Aorta (tissue), 5 donors: ENCODE data around the gene WNT7B. TPM values are rescaled to one million over a fixed set of nuclear protein-coding genes. Genes with fewer than 3 reads are reported as not detected.

Experiments used
- ATAC-seq: fragments of 200-7000 bp; cut with Tn5 transposase; one replicate; pipeline ENCODE4 v1.9.1; 2022; ENCODE audit warnings: moderate library complexity; ENCODE audit not compliant: low FRiP score
- DNase-seq, 2 donors: peaks; one replicate each; pipeline ENCODE4 v3.0.0-alpha.2; 2020
- H3K27ac ChIP-seq, 2 donors: one replicate each; pipeline ENCODE4 v1.5.1; 2013; ENCODE audit warnings: low read length in 2 of 2, mild to moderate bottlenecking in 2 of 2, moderate library complexity in 2 of 2, control low read depth in 1 of 2, inconsistent platforms in 1 of 2, low read depth in 1 of 2
- H3K27me3 ChIP-seq, 2 donors: one replicate each; pipeline ENCODE4 v1.6.1; 2013; ENCODE audit warnings: control low read depth in 1 of 2, low read length in 1 of 2, mild to moderate bottlenecking in 1 of 2, moderate library complexity in 1 of 2; ENCODE audit not compliant: insufficient read depth in 2 of 2, control insufficient read depth in 1 of 2
- H3K36me3 ChIP-seq, 2 donors: one replicate each; pipeline ENCODE4 v1.6.1; 2013; ENCODE audit warnings: control low read depth in 1 of 2, low read length in 1 of 2, mild to moderate bottlenecking in 1 of 2; ENCODE audit not compliant: insufficient read depth in 2 of 2, control insufficient read depth in 1 of 2
- H3K4me1 ChIP-seq, 2 donors: one replicate each; pipeline ENCODE4 v1.6.1; 2013; ENCODE audit warnings: low read length in 2 of 2, control low read depth in 1 of 2, mild to moderate bottlenecking in 1 of 2, moderate library complexity in 1 of 2; ENCODE audit not compliant: insufficient read depth in 2 of 2, control insufficient read depth in 1 of 2
- H3K4me3 ChIP-seq, 2 donors: one replicate each; pipeline ENCODE4 v1.5.1; 2013; ENCODE audit warnings: low read length in 2 of 2, control low read depth in 1 of 2, mild to moderate bottlenecking in 1 of 2
- H3K9me3 ChIP-seq: one replicate; pipeline ENCODE4 v1.6.1; 2013; ENCODE audit warnings: mild to moderate bottlenecking, low read length; ENCODE audit not compliant: control insufficient read depth
- WGBS, 2 donors: extraction: QIAGEN DNeasy Blood & Tissue Kit; methylation state at CpG; one replicate each; pipeline ENCODE4 v1.1.7; 2013; 5-methylcytosine and 5-hydroxymethylcytosine counted together
- intact Hi-C, 2 donors: fragments of 100-400 bp; cut with DNase I; formaldehyde crosslinking; loops; one replicate each; pipeline versions ENCODE4 v1.14.2 to v1.15.0; 2022
- polyA plus RNA-seq, 2 donors: library from polyadenylated mRNA; stranded (reverse); fragments of 200-250 nt; gene quantifications; one replicate each; pipeline ENCODE4 v1.2.3, GENCODE V29; 2013
- total RNA-seq, 2 donors: library from RNA; stranded (reverse); fragmentation: NEBNext Ultra II Directional; extraction: Animal tissue kit (Norgen Biotek cat#: 25700); gene quantifications; one replicate each; pipeline ENCODE4 v1.2.1, GENCODE V29; 2021
- donor health status: healthy with polysubstance abuse.
- donor health status: Bipolar disorder and iron deficiency.
- donor health status: DM: no; HTN: no; CAD: no.
- donor health status: DM: no; HTN: no; CAD: no.
- donor health status: DM: yes; HTN: yes; CAD: no.

Gene WNT7B
- total and polyA plus RNA-seq, 4 donors = not detected

GRCh38 chr22:45948081-45948648 lies 28.8 kb downstream of the WNT7B start:
- no peaks in the 10 kb centered on the region for H3K9me3 ChIP-seq
- ATAC-seq = no peak
- no peaks in the 10 kb centered on the region for H3K36me3 ChIP-seq
- 86 to 89% methylated on average over 19 to 21 of the region's 21 CpGs for WGBS, 2 donors
- no peak overlapping the region for H3K27ac ChIP-seq
- intact Hi-C loops = no loop called here
- no peak overlapping the region for H3K4me3 ChIP-seq
- no peak for DNase-seq
- H3K4me1 ChIP-seq = no peaks in the 10 kb centered on the region
- no peaks in the 10 kb centered on the region for H3K27me3 ChIP-seq

- no peaks in the 10 kb centered on the region for H3K9me3 ChIP-seq
- no peak overlapping the region for H3K27ac ChIP-seq
- no peak for ATAC-seq
- no peaks in the 10 kb centered on the region for H3K27me3 ChIP-seq
- intact Hi-C loops = no loop called here
- no peak for DNase-seq
- no peaks in the 10 kb centered on the region for H3K4me1 ChIP-seq
- H3K36me3 ChIP-seq = no peaks in the 10 kb centered on the region
- WGBS, 2 donors = 78 to 80% methylated on average over 17 of the region's 17 CpGs
- no peak overlapping the region for H3K4me3 ChIP-seq
Observed at GRCh38 chr22:45946805-45947600, 30.0 kb downstream of the WNT7B start.

DNA sequence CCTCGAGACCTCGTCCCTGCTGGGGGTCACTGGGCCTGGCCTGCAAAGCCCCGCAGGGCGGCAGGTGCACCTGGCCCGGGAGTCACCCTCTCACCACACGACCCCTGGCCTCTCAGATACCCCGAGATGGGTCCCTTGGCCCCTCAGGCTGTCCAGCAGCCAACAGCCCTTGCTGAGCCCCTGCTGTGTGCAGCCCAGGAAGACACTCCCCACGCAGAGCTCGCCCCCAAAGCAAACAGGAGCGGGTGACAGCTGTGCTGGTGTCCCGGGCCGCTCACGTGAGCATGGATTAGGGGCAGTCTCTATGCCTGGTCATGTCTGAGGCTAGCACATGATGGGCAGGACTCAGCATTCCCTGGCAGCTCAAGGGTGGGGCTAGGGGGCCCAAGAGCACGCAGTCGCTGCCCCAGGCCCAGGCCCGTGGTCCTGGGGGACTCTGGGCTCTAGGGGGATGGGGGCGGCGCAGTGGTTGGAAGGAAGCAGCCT lies 31.3 kb downstream of the WNT7B start:
- WGBS, 2 donors = 92 to 93% methylated on average over 18 of the region's 18 CpGs
- DNase-seq = no peak
- Histone ChIP-seq H3K36me3 (no peaks in the 10 kb centered on the region), H3K27ac (no peak overlapping the region), H3K4me3 (no peak overlapping the region), H3K4me1 (no peaks in the 10 kb centered on the region), H3K9me3 (no peaks in the 10 kb centered on the region), H3K27me3 (no peaks in the 10 kb centered on the region)
- intact Hi-C loops = no loop called here
- ATAC-seq = no peak

- no peak for DNase-seq
- Histone ChIP-seq H3K4me1 (no peaks in the 10 kb centered on the region), H3K27ac (no peak overlapping the region), H3K4me3 (no peak overlapping the region), H3K36me3 (no peaks in the 10 kb centered on the region), H3K27me3 (no peaks in the 10 kb centered on the region), H3K9me3 (no peaks in the 10 kb centered on the region)
- no peak for ATAC-seq
- intact Hi-C loops = no loop called here
- 91 to 93% methylated on average over 32 of the region's 32 CpGs for WGBS, 2 donors
Observed at GRCh38 chr22:45942787-45943493, 34.0 kb downstream of the WNT7B start.

- Histone ChIP-seq H3K4me1 (no peaks in the 10 kb centered on the region), H3K36me3 (no peaks in the 10 kb centered on the region), H3K4me3 (no peak overlapping the region), H3K9me3 (no peaks in the 10 kb centered on the region), H3K27ac (no peak overlapping the region), H3K27me3 (no peaks in the 10 kb centered on the region)
- DNase-seq (no peak), ATAC-seq (no peak)
- intact Hi-C loops = no loop called here
- 93 to 95% methylated on average over 9 of the region's 9 CpGs for WGBS, 2 donors
Observed at GRCh38 chr22:45942344-45942743, 34.6 kb downstream of the WNT7B start.

- WGBS, 2 donors = 95 to 97% methylated on average over 3 of the region's 3 CpGs
- Histone ChIP-seq H3K9me3 (no peaks in the 10 kb centered on the region), H3K4me3 (no peak overlapping the region), H3K36me3 (no peaks in the 10 kb centered on the region), H3K27ac (no peak overlapping the region), H3K27me3 (no peaks in the 10 kb centered on the region), H3K4me1 (no peaks in the 10 kb centered on the region)
- DNase-seq (no peak), ATAC-seq (no peak)
- intact Hi-C loops = no loop called here
Observed at GRCh38 chr22:45938913-45939312, 38.0 kb downstream of the WNT7B start.

DNA sequence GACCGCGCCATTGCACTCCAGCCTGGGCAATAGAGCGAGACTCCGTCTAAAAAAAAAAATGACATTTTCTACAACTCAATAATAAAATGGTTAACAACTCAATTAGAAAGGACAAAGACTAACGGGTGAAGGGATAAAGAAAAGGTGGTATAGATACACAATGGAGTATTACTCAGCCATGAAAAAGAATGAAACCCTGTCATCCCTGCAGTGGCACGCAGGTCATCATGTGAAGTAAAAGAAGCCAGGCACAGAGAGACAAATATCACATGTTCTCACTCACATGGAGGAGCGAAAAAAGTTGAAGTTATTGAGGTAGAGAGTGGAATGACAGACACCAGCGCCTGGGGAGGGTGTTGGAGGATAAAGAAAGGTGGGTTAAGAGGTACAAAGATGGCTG lies 39.0 kb downstream of the WNT7B start:
- H3K36me3 ChIP-seq = no peaks in the 10 kb centered on the region
- 96 to 97% methylated on average over 8 of the region's 8 CpGs for WGBS, 2 donors
- H3K9me3 ChIP-seq = no peaks in the 10 kb centered on the region
- H3K27me3 ChIP-seq = no peaks in the 10 kb centered on the region
- no peak overlapping the region for H3K4me3 ChIP-seq
- H3K4me1 ChIP-seq = no peaks in the 10 kb centered on the region
- no peak overlapping the region for H3K27ac ChIP-seq
- intact Hi-C loops = no loop called here
- ATAC-seq (no peak), DNase-seq (no peak)

DNA sequence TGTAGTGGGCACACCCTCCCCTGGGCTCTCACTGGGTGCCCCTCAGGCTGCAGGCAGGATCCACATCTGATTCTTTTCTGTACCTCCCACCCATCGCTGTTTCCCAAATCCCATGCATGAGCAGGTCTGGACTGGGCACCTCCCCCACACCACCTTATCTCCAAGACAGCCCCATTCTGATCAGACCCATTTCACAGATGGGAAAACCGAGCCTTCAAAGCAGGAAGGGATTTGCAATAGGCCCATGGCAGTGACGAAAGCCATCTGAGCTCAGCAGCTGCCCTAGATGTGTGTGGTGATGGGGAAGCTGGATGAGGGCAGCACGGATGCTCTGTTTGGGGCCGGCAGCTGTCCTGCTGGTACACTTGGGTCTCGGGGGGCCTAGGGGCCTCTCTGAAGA lies 41.4 kb downstream of the WNT7B start:
- H3K27me3 ChIP-seq = no peaks in the 10 kb centered on the region
- H3K4me1 ChIP-seq = no peaks in the 10 kb centered on the region
- H3K36me3 ChIP-seq = no peaks in the 10 kb centered on the region
- intact Hi-C loops = no loop called here
- DNase-seq (no peak), ATAC-seq (no peak)
- 85 to 87% methylated on average over 6 of the region's 6 CpGs for WGBS, 2 donors
- no peak overlapping the region for H3K27ac ChIP-seq
- no peaks in the 10 kb centered on the region for H3K9me3 ChIP-seq
- no peak overlapping the region for H3K4me3 ChIP-seq
